Activated CD8-positive, alpha-beta memory T cell treated with anti-CD3 and anti-CD28 coated beads, Interleukin-2, amount 50 U/mL, for 48 hours (primary cell): ENCODE results near the gene PHLPP2.

Experiments
- DNase-seq: peaks from one replicate; pipeline ENCODE4 v3.0.0-alpha.2; 2020

PHLPP2 gene

DNA sequence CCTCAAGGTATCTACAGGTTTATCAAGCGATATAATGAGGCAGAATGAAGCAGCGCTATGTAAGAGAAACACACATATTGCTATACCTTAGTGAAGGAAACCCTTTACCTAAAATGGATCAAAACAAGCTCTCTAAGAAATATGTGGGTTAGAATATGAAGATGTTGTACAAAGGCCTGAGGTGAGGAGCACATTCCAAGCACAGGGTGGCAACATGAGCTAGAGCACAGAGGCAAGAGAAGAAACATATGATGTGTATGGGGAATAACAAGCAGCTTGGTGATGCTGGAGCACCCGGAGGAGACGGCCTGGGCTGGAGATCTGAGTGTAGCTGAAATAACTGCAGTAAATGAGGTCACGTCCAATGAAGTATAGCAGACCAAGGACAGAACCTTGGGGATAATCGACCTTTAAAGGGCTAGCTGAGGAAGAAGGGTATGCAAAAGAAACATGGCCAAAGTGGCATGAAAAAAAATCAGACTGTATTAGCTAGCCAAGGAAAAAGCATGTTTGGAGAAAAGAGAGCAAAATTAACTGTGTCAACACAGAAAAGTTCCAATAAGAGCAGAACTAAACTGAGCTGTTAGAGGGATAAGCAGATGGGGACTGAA is 54.5 kb downstream of the PHLPP2 start:
- no peak for DNase-seq

DNA sequence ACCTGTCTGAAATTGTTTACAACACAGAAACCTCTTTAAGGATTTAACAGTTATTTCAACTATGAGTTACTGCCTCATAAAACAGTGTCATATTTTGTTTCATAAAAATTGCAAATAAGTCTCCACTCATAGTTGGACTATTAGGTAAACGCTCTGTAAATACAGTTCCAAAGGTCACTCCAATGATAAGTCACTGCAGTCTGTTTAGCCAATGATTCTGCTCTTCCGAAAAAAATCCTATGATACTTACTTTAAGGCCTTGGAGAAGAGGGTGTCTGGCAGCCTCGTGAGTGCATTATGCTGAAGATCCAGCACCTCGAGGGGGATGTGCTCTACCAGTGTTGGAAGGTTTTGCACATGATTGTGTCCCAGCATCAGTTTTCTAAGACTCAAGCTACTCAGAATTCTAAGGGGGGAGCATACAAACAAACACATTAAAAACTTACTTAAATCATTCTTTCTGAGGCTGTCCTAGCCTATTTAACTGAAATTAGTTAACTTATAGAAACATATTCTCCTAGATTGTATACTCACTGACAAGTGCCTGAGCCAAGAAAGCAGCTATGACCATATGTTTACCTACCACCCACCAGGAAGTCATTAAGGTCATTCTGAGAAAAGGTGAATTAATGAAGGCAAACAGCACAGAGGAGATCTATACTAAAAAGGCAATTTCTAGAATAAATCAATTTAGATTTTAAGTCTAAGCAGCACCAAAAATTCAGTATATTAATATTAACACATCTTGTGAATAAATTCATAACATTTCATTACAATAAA is 57.4 kb downstream of the PHLPP2 start:
- DNase-seq = no peak

GRCh38 chr16:71666264-71666663 is 58.2 kb downstream of the PHLPP2 start:
- DNase-seq = no peak

- no peak for DNase-seq
These were observed 65.0 kb downstream of the PHLPP2 start for GRCh38 chr16:71659471-71659870.

GRCh38 chr16:71658771-71659170 is 65.7 kb downstream of the PHLPP2 start:
- no peak for DNase-seq

DNA sequence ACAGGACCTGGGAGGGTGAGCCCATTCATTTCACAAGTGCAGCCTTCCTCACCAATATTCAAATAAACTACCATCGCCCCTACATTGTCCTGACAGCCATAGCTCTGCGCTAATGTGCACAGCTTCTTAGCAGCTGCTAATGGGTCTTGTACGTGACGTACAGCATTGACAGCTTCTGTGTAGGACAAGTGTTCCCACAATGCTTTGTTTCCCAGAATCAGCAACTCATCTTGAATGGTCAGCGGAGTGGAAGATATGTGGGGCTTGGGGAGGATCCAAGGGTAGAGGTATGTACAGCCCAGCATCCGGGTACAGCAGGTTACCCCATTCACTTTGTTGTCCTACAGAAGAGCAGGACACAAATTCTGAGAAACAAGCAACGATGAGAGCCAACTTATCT is 74.8 kb downstream of the PHLPP2 start:
- no peak for DNase-seq

- no peak for DNase-seq
These were observed 75.6 kb downstream of the PHLPP2 start for GRCh38 chr16:71648921-71649320.

DNA sequence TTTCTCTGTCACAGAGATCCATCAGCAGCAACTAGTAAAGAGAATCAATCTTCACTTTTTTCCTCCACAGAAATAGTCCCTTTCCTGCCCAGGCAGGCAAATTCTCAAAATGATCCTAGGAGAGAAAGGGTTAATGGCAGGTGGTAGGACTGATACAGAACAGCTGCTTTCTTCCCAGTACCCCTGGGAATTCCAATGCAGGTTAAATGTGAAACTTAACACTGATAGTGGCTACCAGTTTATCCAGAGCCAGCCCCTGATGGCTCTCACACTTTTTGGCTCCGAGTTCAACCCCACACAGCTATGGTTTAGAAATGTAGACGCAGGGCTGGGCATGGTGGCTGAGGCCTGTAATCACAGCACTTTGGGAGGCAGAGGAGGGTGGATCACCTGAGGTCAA is 76.3 kb downstream of the PHLPP2 start:
- DNase-seq = no peak

GRCh38 chr16:71647391-71647790 is 77.1 kb downstream of the PHLPP2 start:
- DNase-seq = no peak

DNA sequence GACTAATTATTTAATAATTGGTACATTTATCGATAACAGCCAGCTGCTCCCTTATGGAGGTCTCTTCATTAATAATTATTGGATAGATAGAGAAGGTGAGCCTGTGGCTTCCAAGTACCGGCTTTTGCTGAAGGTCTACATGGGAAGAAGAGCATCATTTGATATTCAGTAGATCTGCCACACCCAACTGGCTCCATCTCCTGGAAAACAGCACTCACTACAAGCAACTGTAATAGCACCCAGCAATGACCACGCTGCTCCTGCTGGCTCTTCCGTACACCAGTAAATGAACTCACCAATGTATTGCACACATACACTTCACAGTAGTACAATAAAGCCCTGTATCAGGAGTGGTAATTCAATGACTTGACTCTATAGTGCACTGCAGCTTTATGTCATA is 79.1 kb downstream of the PHLPP2 start:
- no peak for DNase-seq

- DNase-seq = no peak
These were observed 87.1 kb downstream of the PHLPP2 start for GRCh38 chr16:71637398-71637797.

DNA sequence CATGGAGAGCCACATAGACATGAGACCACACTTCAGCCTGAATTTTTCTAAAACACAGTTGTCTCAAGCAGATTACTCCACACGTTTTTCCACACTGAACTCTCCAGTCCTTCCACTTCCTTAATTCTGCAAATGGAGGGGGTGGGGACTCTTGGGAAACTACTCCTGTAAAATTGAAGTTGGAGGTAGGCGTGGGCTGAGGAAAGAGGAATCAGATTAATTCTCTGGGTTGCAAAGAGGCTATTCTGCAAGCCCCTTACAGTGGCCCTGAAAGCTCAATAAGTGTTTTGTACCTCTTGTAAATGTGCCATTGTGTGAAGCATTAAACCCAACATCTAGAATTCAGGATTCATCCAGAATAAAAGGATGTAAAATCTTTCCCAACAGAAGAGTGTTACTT is 88.9 kb downstream of the PHLPP2 start:
- no peak for DNase-seq

GRCh38 chr16:71631776-71632175 is 92.7 kb downstream of the PHLPP2 start:
- no peak for DNase-seq

- DNase-seq = no peak
These were observed 93.7 kb downstream of the PHLPP2 start for GRCh38 chr16:71630808-71631207.

DNA sequence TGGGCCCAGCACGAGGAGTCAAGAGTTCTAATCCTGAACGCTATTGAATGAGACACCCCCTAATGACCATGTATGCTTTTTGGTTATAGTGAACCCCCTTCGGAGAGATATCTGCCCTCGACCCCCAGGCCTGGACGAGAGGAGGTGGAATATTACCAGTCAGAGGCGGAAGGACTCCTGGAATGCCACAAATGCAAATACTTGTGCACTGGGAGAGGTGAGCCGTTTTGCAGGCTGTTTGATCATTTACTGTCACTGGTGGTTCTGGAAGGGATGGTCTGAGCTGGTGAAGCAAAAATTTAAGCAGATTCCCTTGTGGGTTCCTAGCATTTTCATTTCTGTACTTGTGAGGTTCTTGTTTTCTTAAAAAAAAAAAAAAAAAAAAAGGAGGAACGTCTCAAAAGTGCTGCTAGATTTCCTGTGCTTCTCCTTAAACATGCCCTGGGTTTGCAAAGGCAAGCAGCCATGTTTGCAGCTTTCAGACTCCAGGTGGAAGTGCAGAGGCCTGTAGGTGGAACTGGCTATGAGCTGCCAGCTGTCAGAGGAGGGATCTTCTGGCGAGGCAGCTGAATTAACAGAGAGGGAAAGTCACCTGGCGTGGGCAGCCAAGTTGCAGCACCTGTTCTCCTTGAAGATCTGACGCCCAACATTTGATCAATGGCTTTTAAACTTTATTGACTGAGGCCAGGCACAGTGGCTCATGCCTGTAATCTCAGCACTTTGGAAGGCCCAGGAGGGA is 95.1 kb downstream of the PHLPP2 start:
- DNase-seq = no peak

GRCh38 chr16:71628810-71629209 is 95.7 kb downstream of the PHLPP2 start:
- no peak for DNase-seq

DNA sequence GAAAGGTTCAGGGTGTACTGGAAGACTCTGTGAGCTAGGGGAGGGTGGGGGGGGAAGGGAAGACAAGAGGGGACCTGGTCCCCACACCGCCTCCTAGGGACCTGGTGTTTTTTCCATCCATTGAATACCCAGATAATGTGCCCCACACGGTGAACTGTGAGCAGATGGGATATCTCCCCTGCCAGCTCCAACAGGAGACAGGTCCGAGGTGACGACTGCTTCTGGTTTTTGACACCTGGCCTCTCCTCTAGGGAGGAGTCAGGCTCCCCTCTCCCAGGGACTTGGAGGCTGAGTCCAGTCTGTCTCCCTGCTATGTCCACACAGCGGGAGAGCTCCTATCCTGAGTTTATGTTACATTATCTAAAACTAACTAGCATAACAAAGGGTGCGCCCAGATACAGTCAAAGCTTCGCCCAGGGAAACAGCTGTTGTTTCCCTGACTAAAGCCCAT is 96.7 kb downstream of the PHLPP2 start:
- no peak for DNase-seq

- no peak for DNase-seq
These were observed 97.7 kb downstream of the PHLPP2 start for GRCh38 chr16:71626858-71627213.

- peak; percentile 60 for DNase-seq
These were observed 98.3 kb downstream of the PHLPP2 start, which contains the start of gene MARVELD3 for GRCh38 chr16:71626018-71626857. Gene MARVELD3, plus strand, starts transcription at chr16:71626184. Its CDS starts 46 bp downstream, at chr16:71626230.

DNA sequence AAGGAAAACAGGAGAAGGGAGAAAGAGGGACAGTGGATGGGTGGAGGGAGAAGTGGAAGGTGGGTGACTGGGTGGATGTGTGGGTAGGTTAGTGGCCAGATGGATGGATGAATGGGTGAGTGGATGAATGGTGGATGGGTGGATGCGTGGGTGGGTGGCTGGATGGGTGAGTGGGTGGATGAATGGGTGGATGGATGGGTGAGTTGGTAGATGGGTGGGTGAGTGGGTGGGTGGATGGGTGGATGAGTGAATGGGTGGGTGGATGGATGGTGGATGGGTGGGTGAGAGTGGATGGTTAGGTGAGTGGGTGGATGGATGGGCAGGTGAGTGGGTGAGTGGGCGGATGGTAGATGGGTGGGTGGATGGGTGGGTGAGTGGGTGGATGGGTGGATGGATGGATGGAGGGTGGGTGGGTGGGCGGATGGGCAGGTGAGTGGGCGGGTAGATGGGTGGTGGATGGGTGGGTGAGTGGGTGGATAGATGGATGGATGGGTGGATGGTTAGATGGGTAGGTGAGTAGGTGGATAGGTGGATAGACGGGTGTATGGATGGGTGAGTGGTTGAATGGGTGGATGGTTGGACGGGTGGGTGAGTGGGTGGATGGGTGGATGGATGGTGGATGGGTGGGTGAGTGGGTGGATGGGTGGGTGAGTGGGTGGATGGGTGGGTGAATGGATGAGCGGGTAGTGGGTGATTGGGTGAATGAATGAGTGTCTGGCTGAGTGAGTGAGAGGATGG is 99.2 kb downstream of the PHLPP2 start:
- DNase-seq = no peak

DNA sequence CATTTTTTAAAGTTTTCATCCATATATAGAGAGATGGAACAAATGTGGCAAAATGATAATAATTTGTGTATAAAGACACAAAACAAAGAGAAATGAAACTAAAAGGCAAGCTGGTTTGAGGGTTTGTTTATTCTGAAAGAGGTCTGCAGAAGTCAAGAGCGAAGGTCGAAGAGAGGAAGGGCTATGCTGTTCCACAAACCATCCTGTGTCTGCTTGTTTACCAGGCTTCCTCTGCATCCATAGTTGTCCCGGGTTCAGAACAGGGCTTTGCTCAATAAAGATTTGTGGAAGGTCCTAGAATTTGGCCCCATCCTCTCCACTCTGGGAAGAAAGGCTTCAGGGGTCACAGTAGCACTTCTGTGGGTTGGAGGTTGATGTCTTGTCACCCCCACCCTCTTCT is 100.9 kb downstream of the PHLPP2 start:
- no peak for DNase-seq

- no peak for DNase-seq
These were observed 102.4 kb downstream of the PHLPP2 start for GRCh38 chr16:71622088-71622487.
